T-helper 1 cell treated with Interleukin-12 subunit alpha and Interleukin-12 subunit beta and Interleukin-4 antibody, amounts not matched to agents 30 ng/mL and 1 ng/mL, for 36 hours (primary cell): Measurements from ENCODE around the gene CAST. TPM values are rescaled to one million over a fixed set of nuclear protein-coding genes. Genes with fewer than 3 reads are reported as not detected.

Experiments used
- intact Hi-C: fragments of 100-400 bp; cut with micrococcal nuclease; formaldehyde crosslinking; loops from one replicate; pipeline ENCODE4 v1.15.1; 2024
- total RNA-seq: library from RNA; stranded (reverse); gene quantifications from 2 replicates; pipeline ENCODE4 v1.2.3, GENCODE V29; 2022

Gene CAST
- total RNA-seq, 1 donor from 2014 or later: 218 TPM

GRCh38 chr5:96775050-96775449 lies 112.9 kb downstream of the CAST start:
- intact Hi-C loops: no loop called here

- intact Hi-C loops: loop anchor here (1.0 kb wide), 1 partner anchor 8 kb away; no protein-coding TSS in a partner anchor
These were observed 113.5 kb downstream of the CAST start for GRCh38 chr5:96775689-96776088.

- intact Hi-C loops: loop anchor here (1.0 kb wide), 1 partner anchor 9 kb away; no protein-coding TSS in a partner anchor
These were observed 114.4 kb downstream of the CAST start for GRCh38 chr5:96776621-96777020.

GRCh38 chr5:96778409-96778808 lies 116.2 kb downstream of the CAST start:
- intact Hi-C loops: no loop called here

- intact Hi-C loops: no loop called here
These were observed 118.5 kb downstream of the CAST start for GRCh38 chr5:96780626-96781025.

GRCh38 chr5:96781031-96781971 lies 119.1 kb downstream of the CAST start:
- intact Hi-C loops: no loop called here

- intact Hi-C loops: no loop called here
These were observed 121.2 kb downstream of the CAST start for GRCh38 chr5:96783326-96783725.

- intact Hi-C loops: no loop called here
These were observed 123.3 kb downstream of the CAST start for GRCh38 chr5:96785326-96786109.

GRCh38 chr5:96788112-96788749 lies 126.1 kb downstream of the CAST start:
- intact Hi-C loops: no loop called here

- intact Hi-C loops: loop anchor here (10.0 kb wide), 1 partner anchor 235 kb away; no protein-coding TSS in a partner anchor
These were observed 127.7 kb downstream of the CAST start for GRCh38 chr5:96789794-96790330.

- intact Hi-C loops: loop anchor here (10.0 kb wide), 1 partner anchor 234 kb away; no protein-coding TSS in a partner anchor
These were observed 128.9 kb downstream of the CAST start for GRCh38 chr5:96790961-96791504.

- intact Hi-C loops: loop anchor here (10.0 kb wide), 1 partner anchor 230 kb away; no protein-coding TSS in a partner anchor
These were observed 132.6 kb downstream of the CAST start for GRCh38 chr5:96794757-96795156.

GRCh38 chr5:96795626-96796025 lies 133.4 kb downstream of the CAST start:
- intact Hi-C loops: loop anchor here (10.0 kb wide), 1 partner anchor 229 kb away; no protein-coding TSS in a partner anchor

- intact Hi-C loops: loop anchor here (10.0 kb wide), 1 partner anchor 228 kb away; no protein-coding TSS in a partner anchor
These were observed 134.3 kb downstream of the CAST start for GRCh38 chr5:96796434-96796833.

- intact Hi-C loops: loop anchor here (2.0 kb wide), 1 partner anchor 31 kb away; no protein-coding TSS in a partner anchor
These were observed 139.5 kb downstream of the CAST start for GRCh38 chr5:96801718-96802117.

GRCh38 chr5:96807075-96807654 lies 145.0 kb downstream of the CAST start:
- intact Hi-C loops: loop anchor here (1.0 to 5.0 kb wide), 8 partner anchors 69 to 1965 kb away; partner anchors contain the start of genes ERAP2, GLRX and RGMB

- intact Hi-C loops: loop anchor here (1.0 to 5.0 kb wide), 11 partner anchors 8 to 1964 kb away; partner anchors contain the start of genes CAST, GLRX, RGMB and RIOK2
These were observed 146.3 kb downstream of the CAST start for GRCh38 chr5:96808541-96808828.

- intact Hi-C loops: loop anchor here (1.0 to 5.0 kb wide), 11 partner anchors 7 to 1963 kb away; partner anchors contain the start of genes CAST, GLRX, RGMB and RIOK2
These were observed 146.8 kb downstream of the CAST start for GRCh38 chr5:96808868-96809558.

- intact Hi-C loops: loop anchor here (2.0 to 5.0 kb wide), 4 partner anchors 273 to 1962 kb away; partner anchors contain the start of genes GLRX and RGMB
These were observed 147.7 kb downstream of the CAST start for GRCh38 chr5:96809921-96810320.
